ENCODE results near the gene C1orf94. TPM values are rescaled to one million over a fixed set of nuclear protein-coding genes. Genes with fewer than 3 reads are reported as not detected.

C1orf94 gene
- total RNA-seq, 1 donor from 2014 or later: not detected

DNA sequence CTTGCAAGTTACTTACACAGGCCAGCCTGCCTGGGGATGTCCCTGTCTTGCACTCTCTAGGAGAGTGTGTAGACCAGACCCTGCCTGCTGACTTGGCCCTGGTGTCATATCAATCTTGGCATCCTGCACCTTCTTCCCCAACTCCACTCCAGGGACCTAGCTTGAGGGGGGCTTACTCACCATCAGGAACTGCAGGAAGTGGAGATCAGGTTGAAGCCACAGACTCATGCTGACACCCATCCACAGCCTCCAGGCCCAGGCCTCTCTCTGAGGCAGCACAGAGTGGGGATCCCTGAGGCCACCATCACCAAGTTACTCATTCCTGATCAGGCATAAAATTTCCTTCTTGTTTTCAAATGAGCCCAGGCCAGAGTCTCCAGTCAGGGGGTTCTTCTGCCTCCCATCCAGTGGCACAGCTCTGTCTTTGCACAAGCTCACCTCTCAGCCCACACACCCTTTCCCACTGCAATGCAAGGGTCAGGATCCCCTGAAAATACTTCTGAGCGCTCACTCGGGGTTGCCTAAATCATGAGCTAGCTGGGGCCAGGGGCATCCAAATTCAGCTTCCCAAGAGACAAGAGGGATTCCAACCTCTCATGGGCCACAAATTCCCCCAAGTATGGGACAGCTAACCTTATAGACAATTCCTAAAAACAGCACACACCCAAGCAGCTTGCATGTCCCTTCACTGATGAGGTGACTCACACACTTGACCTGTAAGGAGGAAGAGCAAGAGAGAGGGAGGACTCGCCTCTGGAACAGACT, 45.1 kb upstream of the C1orf94 start:
- no peaks in the 10 kb centered on the region for H3K9me3 Mint-ChIP-seq
- TF ChIP-seq, protein P1, sequence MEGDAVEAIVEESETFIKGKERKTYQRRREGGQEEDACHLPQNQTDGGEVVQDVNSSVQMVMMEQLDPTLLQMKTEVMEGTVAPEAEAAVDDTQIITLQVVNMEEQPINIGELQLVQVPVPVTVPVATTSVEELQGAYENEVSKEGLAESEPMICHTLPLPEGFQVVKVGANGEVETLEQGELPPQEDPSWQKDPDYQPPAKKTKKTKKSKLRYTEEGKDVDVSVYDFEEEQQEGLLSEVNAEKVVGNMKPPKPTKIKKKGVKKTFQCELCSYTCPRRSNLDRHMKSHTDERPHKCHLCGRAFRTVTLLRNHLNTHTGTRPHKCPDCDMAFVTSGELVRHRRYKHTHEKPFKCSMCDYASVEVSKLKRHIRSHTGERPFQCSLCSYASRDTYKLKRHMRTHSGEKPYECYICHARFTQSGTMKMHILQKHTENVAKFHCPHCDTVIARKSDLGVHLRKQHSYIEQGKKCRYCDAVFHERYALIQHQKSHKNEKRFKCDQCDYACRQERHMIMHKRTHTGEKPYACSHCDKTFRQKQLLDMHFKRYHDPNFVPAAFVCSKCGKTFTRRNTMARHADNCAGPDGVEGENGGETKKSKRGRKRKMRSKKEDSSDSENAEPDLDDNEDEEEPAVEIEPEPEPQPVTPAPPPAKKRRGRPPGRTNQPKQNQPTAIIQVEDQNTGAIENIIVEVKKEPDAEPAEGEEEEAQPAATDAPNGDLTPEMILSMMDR (IDR thresholded peaks at IDR 0.05; ENCODE audit: unreplicated experiment): no peak
- H3K36me3 Mint-ChIP-seq: no peaks in the 10 kb centered on the region
- peaks cover 27% of the 10 kb centered on the region for H3K27me3 Mint-ChIP-seq (ENCODE audit: low read depth)
- H3K4me1 Mint-ChIP-seq: no peaks in the 10 kb centered on the region
- H3K4me3 Mint-ChIP-seq: no peak overlapping the region
- no peak for DNase-seq (ENCODE audit: low spot score in 2 of 2, unreplicated experiment in 2 of 2)
- H3K27ac Mint-ChIP-seq: no peak overlapping the region

DNA sequence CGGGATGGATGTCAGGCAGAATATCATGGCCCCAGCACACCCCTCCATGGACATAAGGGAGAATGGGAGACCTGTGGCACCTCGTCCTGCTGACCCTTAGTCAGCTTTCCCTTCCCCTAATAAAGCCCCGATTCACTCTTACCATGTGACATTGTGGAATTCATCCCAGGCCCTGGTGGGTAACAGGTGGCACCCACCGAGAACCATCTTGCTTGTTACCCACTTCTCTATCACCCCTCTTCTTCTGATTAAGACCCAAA, 44.6 kb upstream of the C1orf94 start:
- no peak overlapping the region for H3K27ac Mint-ChIP-seq
- peaks cover 27% of the 10 kb centered on the region for H3K27me3 Mint-ChIP-seq (ENCODE audit: low read depth)
- no peak for DNase-seq (ENCODE audit: low spot score in 2 of 2, unreplicated experiment in 2 of 2)

DNA sequence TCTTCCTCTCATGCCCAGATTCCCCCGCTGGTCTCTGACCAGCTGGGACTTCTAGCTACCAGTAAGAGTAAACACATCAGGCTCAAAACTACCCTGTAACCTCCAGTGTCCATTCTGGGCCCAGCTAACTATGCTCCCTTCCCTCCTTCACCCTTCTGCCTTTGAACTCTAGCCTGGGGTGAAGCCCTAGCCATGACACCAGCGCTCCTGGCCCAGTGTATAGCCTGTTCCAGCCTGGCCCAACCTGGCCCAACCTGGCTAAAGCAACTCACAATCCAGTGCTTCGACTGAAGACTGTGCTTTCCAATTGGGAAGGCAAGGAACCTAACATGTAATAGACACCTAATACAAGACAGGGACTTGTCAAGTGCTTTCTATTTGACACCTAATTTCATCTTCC, 39.3 kb upstream of the C1orf94 start:
- Mint-ChIP-seq H3K27me3 (ENCODE audit: low read depth) (peaks cover 26% of the 10 kb centered on the region), H3K9me3 (no peaks in the 10 kb centered on the region), H3K36me3 (no peaks in the 10 kb centered on the region), H3K27ac (no peak overlapping the region), H3K4me3 (no peak overlapping the region), H3K4me1 (no peaks in the 10 kb centered on the region)
- TF ChIP-seq, protein P1 (IDR thresholded peaks at IDR 0.05; ENCODE audit: unreplicated experiment): no peak
- DNase-seq (ENCODE audit: low spot score in 2 of 2, unreplicated experiment in 2 of 2): no peak

More for the DNA sequence above, 44.6 kb upstream of the C1orf94 start:
- TF ChIP-seq, protein P1 (IDR thresholded peaks at IDR 0.05; ENCODE audit: unreplicated experiment): no peak
- Mint-ChIP-seq H3K4me3 (no peak overlapping the region), H3K36me3 (no peaks in the 10 kb centered on the region), H3K9me3 (no peaks in the 10 kb centered on the region), H3K4me1 (no peaks in the 10 kb centered on the region)

DNA sequence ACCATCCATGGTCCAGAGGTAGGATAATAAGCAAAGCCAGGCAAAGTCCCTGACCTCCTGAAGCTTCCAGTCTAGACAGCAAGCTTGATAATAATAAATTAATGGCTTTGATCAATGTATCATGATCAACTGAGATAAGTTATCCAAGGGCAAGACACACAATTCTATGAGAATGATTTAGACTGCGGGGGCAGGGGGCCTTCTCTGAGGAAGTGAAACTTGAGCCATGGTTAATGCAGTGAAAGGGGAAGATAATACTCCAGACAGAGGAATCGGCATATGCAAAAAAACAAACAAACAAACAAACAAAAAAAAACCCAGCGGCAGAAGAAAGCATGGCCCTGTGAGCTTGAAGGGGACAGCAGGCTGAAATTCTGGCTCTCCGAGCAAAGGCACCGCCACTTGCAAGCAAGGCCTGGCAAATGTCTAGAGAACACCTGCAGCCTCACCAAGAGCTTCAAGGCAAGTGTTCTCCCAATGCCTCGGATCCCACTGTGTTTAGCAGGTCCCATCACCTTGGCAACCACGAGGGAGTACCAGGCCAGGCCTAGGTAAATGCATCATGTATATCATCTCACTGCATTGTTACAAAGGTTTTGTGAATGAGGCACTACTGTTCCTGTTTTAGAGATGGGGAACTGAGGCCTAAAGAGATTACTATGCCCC, 36.6 kb upstream of the C1orf94 start:
- Mint-ChIP-seq H3K36me3 (no peaks in the 10 kb centered on the region), H3K27ac (no peak overlapping the region), H3K4me3 (no peak overlapping the region), H3K27me3 (ENCODE audit: low read depth) (peaks cover 24% of the 10 kb centered on the region), H3K4me1 (no peaks in the 10 kb centered on the region), H3K9me3 (no peaks in the 10 kb centered on the region)
- DNase-seq (ENCODE audit: low spot score in 2 of 2, unreplicated experiment in 2 of 2): no peak
- TF ChIP-seq, protein P1 (IDR thresholded peaks at IDR 0.05; ENCODE audit: unreplicated experiment): no peak

DNA sequence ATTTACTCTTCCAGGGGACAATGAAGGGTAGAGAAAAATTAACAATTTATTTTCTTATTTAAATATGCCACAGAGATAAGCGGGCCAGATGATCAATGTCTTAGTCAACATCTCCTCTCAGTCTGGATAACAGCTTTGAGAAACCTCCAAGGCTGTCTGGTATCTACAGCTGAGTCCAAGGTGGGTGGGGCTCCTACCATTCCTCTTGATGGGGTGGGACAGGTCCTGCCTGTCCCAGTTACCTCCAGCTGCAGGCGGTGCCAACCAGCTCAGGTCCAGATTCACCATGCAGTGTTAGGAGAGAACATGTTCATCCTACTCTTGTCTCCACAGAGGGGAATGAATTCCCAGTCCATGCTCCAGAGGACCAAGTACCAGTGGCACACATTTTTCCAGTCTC, 32.7 kb upstream of the C1orf94 start:
- Mint-ChIP-seq H3K9me3 (no peaks in the 10 kb centered on the region), H3K27me3 (ENCODE audit: low read depth) (peaks cover 24% of the 10 kb centered on the region), H3K4me3 (no peak overlapping the region), H3K27ac (no peak overlapping the region), H3K4me1 (no peaks in the 10 kb centered on the region), H3K36me3 (no peaks in the 10 kb centered on the region)
- TF ChIP-seq, protein P1 (IDR thresholded peaks at IDR 0.05; ENCODE audit: unreplicated experiment): no peak
- DNase-seq (ENCODE audit: low spot score in 2 of 2, unreplicated experiment in 2 of 2): no peak
